HG03064 (cell line): ENCODE results near the gene ADH5.
A peak's percentile ranks its signal among the peaks of the same experiment; 100 is the strongest.
"Not testable (repeated sequence)": the region's sequence is repeated elsewhere in the genome, so short reads cannot be mapped to it uniquely, and the experiment has no call there.

ENCODE experiments used
- ATAC-seq: cut with Tn5 transposase; IDR thresholded peaks from one replicate; pipeline ENCODE4 v1.9.1; 2021; ENCODE audit warnings: low read depth; ENCODE audit not compliant: unreplicated experiment

Gene ADH5

DNA sequence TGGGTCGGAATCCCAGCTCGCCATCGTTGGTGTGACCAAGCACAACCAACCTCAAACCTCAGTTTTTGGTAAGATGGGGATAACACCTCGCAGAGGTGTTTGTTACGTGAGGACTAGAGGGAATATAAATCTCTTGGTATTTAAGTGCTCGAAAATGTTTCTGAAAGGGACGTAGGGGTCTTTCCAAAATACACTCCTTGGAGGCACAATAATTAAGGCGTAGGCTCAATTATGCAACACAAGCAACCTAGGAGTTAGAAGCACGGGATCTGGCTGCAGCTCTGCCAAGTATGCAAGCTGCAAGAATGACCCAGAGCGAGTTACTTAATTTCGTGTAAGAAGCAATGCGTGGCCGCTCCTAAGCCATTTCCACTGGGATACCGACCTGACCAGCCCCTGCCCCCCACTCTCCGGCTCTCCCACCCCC, 552 bp downstream of the ADH5 start:
- peak; percentile 21 for ATAC-seq

DNA sequence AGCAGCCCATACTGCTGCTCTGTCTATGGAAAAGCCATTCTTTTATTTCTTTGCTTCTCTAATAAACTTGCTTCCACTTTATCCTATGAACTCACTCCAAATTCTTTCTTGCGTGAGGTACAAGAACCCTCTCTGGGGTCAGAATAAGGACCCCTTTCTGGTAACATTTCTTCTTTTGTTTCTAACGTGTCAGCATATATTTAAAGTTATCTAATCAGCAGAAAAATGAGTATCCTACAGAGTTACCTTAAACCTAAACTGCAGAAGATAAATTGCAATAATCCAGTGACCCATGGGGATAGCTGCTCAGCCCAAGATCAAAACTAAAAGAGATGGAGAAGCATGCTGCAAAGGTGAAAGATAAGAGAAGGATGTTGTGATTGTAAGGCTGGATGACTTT, 4.0 kb downstream of the ADH5 start:
- no peak for ATAC-seq

DNA sequence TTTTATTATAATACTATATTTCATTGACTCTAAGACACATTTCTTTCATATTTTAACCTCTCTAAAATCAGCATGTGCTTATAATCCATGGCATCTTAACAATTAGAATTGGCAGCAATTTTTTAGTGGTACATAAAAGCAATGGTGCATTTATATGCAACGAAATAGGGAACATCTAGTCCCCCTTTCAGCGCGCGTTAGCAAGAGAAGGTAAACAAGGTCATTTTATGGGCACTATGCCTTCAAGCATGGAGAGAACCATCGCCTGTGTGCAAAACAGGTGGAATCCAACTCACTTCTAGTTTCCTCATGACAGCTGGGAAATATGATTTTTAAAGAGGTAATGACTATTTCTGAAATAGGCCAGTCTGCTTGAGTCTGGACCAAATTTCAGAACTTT, 6.4 kb downstream of the ADH5 start:
- ATAC-seq = no peak

DNA sequence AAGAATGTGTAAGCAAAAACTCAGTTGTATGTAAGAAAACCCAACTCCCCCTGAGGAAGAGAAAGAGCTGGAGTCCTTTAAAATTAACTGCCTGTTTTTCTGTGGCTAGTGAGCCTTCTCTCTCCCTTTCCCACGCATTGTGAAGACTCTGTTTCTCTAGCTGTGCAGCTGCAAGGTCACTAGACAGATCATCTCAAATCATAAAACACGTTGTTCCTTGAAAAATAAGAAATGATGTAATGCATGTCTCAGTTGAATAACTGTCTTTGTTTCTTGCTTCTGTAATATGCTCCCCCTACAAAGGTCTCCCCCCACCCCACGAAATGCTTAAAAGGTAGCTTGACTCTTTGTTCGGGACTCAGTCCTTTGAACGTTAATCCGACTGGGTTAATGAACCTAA, 7.7 kb downstream of the ADH5 start:
- not testable (repeated sequence) for ATAC-seq

DNA sequence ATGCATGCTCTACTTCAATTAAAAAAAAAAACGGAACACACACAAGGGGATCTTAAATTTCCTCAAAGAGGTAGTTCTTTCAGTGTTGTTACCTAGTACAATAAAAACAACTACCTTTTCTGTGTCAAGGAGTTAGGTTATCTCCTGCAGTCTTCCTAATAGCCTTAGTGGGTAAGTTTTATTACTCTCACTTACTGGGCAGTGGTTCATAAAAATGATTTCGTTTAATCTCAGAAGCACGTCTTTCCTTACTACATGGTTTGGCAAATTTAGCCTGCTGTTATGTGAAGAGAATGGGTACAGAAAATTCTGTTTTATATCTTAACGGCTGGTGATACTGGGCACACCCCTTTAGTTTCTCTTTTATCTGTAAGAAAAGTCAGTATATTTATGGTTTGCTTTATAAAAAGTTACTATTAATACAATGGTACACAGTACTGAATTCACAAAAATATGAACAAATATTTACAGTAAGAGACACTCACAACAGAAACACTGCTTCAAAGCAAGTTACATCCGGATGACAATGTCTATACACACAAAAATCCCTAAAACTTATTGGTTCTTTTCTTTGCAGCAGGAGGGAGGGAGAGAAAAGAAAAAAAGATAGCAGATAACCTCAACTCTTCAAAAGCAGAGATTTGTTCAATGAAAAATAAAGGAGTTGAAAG, 8.8 kb downstream of the ADH5 start:
- ATAC-seq = no peak

DNA sequence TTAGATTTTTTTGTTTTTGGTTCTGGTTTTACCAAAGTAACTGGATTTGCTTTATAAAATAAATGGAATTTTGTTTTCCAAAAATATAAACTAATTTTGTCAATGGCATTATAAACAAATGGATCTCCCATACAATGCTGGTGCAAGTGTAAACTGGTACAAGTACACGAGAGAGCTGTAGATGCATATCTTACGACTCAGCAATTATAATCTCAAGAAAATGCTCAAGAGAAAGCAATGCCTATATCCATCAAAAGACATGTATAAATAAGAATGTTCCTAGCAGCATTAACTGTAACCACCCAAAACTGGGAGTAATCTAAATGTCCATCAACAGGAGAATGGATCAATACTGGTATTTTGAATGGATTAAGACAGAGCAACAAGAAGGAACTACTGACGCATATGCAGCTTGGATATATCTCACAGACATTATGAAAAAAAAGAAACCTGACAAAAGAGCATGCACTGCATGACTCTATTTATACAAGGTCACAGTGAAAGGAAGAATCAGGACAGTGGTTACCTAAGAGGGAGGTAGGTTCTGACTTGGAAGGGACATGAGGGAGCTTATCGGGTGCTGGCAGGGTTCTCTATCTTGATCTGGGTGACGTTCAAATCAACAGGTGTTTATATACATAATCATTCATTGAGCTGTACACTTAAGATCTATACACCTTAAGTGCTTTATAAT, 9.5 kb downstream of the ADH5 start:
- no peak for ATAC-seq

DNA sequence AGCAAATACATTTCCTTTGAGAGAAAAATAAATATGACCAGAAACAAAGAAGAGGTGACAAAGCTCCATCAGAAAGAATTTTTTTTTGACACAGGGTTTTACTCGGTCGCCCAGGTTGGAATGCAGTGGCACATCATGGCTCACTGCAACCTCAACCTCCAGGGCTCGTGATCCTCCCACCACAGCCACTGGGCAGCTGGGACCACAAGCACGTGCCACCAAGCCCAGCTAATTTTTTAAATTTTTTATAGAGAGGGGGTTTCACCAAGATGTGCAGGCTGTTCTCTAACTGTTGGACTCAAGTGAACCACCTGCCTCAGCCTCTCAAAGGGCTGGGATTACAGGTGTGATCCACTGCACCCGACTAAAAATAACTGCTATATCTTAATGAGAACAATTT, 10.3 kb downstream of the ADH5 start:
- ATAC-seq = no peak

DNA sequence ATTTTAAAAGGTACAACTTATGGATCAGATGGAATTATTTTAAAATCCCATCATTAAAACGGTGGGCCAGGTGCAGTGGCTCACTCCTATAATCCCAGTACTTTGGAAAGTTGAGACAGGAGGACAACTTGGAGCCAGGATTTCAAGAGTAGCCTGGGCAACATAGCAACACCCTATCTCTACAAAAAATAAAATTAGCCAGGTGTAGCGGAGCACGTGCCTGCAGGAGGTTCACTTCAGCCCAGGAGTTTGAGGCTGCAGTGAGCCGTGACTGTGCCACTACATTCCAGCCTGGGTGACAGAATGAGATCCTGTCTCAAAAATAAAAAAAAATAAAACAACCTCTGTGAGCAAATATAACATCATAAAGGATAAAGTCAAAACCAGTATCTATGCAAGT, 11.4 kb downstream of the ADH5 start:
- ATAC-seq = no peak

DNA sequence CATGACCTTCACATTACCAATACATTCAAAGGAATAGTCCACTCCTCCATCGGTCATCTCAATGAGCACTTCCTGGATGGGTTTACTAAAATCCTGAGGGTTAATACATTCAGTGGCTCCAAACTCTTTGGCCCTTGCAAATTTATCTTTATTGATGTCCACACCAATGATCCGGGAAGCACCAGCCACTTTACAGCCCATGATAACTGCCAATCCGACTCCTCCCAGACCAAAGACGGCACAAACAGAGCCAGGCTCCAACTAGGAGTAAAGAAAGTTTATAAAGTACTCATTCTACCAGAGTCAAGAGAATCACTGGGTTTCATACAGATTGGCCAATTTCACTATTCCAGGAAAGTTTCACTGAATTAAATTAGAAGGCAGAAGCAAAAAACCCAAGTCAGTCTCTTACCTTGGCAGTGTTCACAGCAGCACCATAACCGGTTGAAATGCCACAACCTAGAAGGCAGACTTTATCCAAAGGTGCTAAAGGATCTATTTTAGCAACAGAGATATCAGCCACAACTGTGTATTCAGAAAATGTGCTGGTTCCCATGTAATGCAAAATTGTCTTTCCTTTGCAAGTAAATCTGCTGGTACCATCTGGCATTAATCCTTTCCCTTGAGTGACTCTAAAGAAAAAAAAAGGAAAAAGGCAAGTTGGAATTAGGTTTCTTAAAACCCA, 12.2 kb downstream of the ADH5 start:
- ATAC-seq = no peak

DNA sequence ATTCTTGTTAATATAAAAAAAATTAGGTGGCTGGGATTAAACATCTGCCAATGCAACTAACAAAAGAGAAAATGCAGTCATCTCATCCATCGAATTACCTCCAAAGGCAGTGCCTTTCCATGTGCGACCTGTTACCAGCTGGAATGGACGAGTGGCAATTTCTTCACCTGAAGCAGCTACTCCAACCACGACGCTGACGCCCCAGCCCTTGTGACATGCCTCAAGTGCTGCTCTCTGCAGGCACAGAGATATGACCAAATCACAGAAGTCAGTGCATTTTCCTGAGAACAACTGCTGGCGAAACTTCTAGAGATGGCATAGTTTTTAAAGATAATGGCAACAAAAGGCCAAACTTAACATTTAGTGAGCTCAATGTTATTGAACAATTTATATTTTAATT, 13.8 kb downstream of the ADH5 start:
- ATAC-seq = no peak

DNA sequence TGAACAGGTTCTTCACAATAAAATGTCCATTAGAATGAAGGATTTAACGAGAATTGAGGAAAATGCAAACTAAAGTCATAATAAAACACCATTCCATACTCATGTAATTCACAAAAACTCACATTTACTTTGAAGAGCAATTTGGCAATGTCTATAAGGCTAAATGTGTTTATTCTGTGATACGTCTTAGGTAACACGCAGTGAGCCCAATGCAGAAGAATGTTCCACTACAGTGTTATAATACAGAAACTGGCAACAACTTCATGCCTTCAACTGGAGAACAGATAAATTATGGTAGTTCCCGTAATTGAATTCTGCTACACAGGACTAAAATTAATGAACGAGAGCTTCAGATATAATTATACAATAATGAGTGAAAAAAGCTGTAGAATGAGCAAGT, 17.4 kb downstream of the ADH5 start:
- ATAC-seq = no peak

DNA sequence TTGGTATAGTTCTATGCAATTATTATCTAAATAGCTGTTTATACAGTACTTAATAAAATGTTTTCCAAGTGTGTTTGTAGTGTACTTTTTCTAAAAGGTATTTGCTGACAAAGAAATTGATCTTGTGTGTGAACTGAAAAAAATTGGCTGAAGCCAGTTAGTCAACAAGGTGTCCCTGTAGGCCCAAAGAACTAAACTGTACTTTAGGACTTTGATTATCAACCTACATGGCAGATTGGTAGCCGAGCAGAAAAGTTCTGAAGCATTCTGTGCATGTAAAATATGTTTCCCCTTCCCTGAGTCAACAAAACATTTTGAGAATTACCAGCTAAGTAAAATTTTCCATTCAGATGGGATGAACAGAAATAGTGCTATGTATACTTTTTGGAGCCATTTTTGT, 21.0 kb downstream of the ADH5 start:
- ATAC-seq = no peak

DNA sequence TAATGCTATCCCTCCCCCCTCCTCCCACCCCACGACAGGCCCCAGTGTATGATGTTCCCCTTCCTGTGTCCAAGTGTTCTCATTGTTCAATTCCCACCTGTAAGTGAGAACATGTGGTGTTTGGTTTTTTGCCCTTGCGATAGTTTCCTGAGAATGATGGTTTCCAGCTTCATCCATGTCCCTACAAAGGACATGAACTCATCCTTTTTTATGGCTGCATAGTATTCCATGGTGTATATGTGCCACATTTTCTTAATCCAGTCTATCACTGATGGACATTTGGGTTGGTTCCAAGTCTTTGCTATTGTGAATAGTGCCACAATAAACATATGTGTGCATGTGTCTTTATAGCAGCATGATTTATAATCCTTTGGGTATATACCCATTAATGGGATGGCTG, 23.1 kb downstream of the ADH5 start:
- not testable (repeated sequence) for ATAC-seq

DNA sequence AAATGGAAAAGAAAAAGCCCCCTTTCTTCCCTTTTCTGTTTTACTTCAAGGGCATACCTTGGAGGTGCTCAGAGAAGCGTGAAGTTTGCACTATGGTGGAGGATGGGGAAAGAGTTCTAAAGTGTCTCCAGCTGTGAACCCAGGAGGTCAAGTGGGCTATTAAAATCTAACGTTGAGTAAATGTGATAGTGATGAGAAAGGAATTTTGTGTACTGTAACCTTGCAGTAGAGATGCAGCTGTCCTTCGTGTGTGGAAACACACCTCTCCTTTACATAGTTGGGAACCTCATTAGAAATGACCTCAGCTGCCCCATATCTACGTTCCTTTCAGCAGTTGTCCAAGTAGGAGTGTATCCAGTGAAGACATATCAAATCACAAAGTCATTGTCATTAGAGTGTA, 26.5 kb downstream of the ADH5 start:
- ATAC-seq = no peak

DNA sequence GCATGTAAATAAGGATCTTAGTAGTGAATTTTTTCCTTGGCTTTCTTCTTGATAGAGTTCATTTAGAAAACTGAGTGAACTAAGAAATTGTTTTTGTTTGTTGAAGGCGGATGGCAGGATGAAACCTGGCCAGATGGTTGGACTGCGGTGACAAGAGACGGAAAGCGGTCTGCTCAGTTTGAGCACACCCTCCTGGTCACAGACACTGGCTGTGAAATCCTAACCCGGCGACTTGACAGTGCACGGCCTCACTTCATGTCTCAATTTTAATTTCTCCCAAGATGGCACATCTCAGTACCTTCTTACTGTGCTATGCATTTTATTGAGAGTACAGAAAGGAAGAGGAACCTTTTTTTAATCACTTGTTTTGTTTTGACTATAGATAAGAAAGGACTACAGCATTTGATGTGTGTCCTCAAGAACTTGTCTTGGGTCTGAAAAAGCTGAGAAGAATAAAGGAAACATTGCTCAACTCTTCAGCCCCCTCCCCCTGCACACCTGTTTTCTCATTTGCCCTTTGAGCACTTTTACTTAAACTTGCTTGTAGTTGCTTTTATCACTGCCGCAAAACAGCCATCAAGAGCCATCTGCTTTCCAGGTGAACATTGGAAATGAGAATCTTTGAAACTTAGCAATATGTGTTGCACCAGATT, 27.4 kb downstream of the ADH5 start:
- no peak for ATAC-seq

DNA sequence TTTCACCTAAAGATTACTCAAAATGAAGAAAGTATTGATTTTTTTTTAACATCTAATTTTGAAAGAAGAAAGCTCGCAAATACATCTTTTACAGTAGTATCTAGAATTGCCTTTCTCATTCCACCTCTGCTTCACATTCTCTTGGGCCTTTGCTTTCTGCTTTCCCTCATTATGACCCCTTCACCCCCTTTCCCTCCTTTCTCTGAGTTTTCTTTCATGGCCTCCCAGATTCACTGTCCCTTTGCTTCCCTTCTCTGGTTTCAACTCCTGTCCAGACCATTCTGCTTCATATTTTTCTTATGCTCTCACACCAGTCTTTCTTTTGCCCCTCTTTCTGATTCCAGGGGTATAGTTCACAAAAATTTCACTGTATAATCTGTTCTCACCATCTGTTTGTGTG, 29.0 kb downstream of the ADH5 start:
- no peak for ATAC-seq

DNA sequence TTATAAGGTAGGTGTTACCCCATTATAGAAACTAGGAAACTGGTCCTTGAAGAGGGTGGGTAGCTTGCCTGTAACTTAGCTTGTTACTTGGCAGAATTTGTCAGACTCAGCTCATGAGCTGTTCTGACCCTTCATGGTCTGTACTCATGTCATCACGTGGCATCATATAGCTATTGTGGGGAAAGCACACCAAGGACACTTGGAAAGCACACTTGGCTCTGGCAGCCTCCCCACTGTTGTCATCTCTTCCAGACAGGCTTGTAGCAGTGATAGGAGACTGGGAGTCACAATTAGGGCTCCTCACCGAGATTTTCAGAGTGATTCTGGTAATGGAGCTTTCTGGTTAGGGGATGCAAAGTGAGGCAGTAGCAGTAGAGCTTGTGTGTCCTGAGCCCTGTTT, 30.4 kb downstream of the ADH5 start:
- ATAC-seq = no peak

DNA sequence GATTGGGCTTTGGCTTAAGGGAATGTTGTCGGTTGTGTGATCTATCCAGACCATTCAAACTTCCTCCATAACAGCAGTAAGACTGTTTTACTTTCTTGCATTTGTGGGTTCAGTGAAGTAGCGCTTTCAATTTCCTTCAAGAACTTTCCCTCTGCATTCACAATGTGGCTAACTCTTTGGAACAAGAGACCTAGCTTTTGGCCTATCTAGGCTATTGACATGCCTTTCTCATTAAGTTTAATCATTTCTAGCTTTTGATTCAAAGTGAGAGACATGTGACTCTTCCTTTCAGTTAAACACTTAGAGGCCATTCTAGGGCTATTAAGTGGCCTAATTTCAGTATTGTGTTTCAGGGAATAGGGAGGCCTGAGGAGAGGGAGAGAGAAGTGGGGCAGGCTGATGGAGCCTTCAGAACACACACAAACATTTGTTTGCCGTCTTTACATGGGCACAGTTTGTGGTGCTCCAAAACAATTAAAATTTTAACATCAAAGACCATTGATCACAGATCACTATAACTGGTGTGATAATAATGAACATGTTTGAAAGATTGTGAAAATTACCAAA, 34.1 kb downstream of the ADH5 start:
- peak; percentile 55 for ATAC-seq

DNA sequence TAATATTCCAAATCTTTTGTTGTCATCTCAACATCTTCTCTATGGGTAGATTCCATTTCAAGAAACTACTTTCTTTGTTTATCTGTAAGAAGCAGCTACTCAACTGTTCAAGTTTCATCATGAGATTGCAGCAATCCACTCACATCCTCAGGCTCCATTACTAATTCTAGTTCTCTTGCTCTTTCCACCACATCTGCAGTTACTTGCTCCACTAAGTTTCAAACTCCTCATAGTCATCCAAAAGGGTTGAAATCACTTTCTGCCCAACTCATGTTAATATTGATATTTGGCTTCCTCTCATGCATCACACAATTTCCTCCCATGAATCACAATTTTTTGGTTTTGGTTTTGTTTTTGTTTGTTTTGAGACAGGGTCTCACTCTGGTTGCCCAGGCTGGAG, 35.7 kb downstream of the ADH5 start:
- no peak for ATAC-seq

DNA sequence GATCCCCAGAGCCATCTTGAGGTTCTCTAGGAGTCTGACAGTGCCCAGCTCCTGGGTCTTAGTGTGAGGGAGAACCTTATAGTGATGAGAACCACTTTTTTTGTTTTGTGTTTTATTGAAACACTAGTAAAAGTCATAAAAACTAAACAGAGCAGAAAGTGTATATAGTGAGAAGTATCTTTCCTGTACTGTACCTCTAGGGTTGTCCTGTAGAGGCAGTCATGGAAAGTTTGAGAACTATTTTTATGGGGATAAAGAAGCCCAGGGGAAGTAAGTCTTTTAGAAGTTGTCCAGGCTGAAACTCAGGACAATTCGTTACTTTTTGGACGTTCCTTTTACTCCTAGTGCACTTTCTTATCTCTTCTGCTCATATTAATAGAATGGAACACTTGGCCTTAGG, 40.9 kb downstream of the ADH5 start:
- ATAC-seq = no peak

DNA sequence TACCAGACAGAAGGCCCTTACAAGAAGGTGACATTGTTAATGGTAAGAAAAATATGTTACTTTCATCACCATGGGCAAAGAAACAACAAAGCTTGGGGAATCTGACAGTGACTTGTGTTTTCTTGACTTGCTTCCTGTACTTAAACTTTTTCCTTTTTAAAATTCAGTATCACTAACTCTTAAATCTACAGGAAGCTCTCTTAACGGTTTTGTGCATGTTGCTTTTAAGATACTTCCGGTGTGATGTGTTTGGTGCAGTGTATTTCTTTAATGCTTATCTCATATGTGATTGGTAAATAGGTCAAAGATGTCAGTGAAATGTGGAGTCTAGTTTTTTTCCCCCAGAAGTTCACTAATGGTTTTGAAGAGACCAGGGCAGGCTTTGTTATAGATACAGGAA, 45.2 kb downstream of the ADH5 start:
- no peak for ATAC-seq
